HL-60/S4 (cell line): ENCODE data around the gene NPY1R.

Experiments used
- in situ Hi-C: fragments of 300-500 bp; cut with MboI; formaldehyde crosslinking; loops from 2 replicates; pipeline ENCODE4 v1.14.3; 2022; ENCODE audit warnings: low sequenced_read_pairs

The NPY1R gene

DNA sequence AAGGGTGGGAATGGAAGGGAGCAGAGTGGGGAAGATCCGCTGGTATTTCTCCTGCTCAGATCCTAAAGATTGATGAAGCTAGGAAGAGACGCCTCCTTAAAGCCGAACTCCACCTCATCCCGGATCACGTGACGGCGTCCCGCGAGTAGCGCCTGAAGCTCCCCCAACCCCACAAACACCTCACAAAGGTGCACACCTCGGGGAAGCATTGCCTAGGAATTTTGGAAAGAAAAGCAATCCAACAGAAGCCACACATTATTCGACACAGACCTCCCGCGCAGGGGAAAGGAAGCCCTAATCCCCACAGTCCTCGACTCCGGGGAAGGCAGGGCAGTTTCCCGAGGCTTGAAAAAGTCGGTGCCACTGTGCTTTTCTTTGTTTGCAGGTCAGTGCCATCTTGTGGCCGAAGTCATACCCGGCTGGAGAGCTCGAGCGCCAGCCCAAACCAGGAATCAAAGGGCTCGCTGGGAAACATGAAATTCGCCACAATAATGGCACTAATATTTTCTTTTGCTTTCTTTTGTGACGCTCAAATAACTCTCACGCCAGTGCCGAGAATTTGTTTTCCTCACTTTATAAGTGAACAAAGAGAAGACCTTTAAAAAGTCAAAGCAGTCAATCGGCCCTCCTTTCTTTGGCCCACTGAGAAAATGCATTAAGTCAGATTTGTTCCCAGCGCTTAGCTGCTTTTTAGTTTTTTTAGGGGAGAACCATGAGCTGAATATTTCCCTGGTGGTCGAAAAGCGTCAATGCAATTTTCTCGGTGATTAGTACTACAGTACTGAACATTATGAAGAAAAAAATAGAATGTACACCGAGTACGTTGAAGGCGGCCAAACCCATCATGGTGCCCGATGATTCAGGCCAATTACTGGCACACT lies at the start of gene NPY1R:
Gene NPY1R, minus strand, starts transcription at position 71 of the 881 bp plus-strand sequence. CDS start 6,042 bp downstream, outside the sequence.
- in situ Hi-C loops = no loop called here

DNA sequence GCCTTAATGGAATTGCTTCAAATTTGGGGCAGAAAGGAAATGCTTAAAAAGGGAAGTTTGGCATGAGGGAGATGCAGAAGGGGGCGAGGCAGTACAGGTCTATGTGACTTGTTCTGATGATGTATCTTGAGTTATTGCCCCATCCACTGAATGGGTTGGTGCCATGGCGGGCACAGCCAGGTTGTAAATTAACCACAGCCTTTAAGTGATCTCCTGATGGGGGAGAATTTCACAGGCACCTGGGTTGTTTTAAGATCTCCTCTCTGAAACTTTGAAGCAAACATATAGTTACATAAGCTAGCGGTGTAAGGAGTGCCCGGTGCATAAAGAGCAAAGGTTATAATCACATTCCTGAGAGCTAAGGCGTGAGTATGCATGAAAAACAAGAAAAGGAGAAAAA lies 48.3 kb upstream of the NPY1R start:
- in situ Hi-C loops = no loop called here

DNA sequence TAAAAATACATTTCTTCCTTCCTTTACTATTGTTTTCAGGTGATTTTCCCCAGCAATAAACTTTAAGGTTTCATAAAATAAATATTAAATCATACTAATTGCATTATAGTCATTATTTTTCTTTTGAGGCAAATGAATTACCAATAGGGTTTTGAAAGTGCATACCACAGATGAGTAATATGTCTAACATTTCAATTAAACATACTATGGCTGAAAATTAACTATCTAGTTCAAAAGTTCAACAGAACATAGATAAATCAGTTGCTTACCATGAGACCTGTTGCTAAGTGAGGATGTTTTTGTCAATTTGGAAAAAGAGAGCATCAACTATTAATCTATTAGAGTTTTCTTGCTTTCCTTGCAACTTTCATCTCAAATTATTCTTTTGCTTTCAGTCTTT lies 46.3 kb upstream of the NPY1R start:
- in situ Hi-C loops = no loop called here

DNA sequence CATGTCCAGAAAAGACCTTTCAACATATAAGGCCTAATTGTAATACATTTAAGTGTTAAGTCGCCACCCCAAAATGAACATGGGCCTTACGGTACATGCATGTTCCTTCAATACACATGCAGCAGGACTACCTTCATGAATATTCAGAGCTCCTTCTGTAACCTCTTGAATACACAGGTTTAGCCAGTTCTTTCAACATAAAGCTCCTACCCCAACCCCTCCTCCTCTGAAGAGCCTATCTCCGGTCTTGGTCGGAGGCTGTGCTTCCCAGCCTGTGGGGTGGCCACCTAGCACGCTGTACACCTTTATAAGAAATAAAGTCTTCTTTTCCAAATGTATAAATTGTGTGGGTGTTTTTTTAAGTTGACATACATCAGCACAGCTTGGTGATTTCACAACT lies 39.6 kb upstream of the NPY1R start:
- in situ Hi-C loops = no loop called here

DNA sequence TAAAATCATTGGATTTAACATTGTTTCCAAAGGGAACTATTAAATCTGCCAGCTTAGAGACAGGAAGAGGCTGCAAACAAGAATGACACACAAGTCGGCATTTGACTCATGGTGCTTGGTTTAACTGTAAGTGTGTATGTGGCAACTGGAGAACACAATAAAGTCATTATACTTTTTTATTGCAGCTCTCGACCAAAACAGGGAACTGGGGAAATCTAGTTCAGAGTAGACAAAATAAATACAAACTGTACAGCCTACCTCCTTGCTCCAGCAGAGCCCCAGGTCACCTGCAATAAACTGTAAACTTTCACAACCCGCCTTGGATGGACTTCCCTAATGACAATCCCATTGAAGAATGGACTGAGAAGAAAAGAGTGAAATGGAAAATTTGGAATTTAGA lies 35.3 kb upstream of the NPY1R start:
- in situ Hi-C loops = no loop called here

DNA sequence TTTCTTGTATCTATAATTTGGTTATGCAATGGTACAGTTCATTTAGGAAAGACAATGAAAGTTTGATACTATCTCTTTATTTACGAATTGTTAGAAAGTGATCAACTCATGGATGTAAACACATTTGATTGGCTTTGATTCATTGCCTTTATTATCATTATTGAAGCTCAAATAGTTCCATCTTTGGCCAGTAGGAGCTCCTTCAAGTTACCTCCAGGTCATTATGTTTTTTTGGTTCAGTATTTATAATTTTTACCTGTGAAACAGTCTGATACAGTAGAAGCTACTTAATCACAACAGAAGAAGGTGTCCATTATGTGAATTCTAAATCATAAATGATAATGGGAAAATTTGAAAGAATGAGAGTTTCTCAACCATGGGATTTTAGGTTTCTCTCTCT lies 23.7 kb upstream of the NPY1R start:
- in situ Hi-C loops = no loop called here

DNA sequence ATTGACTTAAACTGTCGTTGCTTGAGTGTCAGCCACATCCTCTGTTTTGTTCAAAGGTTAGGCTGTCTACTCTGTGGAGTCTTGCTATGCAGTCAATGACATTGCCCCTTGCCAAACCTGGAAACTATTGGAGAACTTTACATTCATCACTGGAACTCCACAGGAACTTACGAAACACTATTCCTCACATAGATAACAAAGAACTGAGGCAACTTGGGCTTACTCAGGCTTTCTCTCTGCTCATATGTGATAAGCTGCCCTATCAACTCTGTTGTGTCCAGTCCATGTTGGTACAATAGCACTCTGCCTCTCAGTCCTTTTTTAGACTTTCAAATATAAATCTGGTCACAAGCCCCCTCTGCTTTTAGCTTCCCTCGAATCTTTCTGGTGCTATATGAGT lies 20.7 kb upstream of the NPY1R start:
- in situ Hi-C loops = no loop called here

DNA sequence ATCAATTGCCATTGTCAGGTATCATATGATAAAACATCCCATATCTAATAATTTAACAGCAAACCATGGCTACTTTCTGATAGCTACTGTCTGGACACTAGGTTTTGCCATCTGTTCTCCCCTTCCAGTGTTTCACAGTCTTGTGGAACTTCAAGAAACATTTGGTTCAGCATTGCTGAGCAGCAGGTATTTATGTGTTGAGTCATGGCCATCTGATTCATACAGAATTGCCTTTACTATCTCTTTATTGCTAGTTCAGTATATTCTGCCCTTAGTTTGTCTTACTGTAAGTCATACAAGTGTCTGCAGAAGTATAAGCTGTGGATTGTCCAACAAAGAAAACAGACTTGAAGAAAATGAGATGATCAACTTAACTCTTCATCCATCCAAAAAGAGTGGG lies 18.3 kb upstream of the NPY1R start:
- in situ Hi-C loops = no loop called here

DNA sequence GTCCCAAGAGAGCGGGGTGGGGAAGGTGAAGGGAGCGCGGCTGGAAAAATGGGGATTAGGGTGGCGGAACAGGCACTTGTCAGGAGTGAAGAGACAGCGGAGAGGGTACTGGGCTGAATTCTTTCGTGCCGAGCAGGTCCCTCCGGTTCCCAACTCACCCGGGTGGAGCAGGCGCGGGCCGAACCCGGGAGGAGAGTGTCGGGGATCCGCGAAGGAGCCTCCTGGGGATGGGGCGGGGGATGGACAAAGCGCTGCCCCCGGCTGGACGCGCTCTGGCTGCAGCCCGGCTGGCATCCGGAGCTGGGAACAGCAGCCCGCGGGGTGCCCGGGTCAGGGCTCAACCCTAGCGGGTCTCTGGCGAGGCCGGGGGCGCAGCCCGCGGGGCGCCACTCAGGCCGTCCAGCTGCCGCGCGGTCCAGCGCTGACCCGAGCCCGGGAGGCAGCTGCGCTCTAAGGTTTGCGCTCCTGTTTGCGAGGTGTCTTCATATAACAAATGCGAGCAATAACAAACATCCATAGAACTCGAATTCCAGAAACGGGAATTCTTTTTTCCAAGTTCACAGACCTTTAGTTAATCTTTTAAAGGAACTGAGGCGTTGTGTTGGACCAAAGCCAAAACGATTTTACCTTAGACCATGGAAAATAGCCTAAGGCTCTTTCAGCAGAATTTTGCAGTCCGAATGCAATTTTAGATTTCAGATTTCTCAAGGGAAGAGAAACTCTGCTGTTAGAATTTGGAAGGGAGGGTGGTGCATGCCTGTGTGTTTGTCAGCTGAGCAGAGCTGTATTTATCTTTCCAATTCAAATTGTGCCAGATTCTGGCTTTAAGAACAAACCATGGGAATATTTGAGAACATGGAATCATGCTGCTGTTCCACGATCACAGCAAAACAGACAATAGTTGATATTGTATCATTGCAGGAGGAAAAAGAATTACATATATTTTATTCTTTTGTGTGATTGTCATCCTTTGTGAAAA lies 12.0 kb upstream of the NPY1R start:
- in situ Hi-C loops = no loop called here

DNA sequence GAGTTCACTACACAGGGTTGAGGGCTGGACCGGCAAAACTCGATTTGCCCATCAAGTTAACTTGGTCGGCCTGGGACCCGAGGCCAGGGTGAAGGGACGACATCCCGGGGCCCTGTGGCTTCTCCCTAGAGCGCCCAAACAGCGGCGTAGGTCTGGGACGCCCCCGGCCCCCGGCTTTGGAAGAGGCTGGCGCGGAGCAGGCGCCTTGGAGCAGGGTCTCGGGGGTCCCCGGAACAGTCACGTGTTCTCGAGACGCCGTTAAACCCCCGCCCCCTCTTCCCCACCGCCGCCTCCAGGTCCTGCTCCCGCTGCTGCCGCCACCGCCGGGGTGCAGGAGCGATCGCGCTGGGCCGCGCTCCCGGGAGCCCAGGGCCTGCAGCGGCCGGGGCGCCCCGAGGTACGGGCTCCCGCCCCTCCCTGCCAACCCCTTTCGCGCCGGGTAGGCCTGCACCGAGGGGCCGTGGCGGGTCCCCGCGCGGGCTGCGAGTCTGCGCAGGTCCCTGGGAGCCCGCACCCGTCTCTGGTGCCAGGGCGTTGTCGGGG lies 11.3 kb upstream of the NPY1R start, which contains the start of gene NPY5R:
Gene NPY5R, plus strand, starts transcription at position 289 of the 543 bp plus-strand sequence. CDS start 6,382 bp downstream, outside the sequence.
- in situ Hi-C loops = no loop called here

DNA sequence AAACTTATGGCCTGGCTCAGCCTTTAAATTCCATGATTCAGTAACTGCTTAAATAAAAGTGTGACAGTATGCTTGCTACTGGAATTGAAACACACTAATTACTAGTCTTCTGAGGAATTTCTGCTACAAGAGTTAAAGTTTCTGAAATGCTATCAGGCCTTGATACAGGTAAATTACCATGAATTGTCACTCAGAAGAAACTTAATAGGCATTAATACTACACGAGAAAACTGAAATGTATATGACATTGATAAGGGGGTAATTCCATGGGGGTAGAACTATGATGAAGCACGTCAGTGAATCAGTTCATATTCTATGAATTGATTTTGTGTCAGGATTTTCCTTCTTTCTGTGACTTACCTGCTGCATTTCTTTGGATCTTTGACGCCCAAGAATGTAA lies 3.0 kb upstream of the NPY1R start:
- in situ Hi-C loops = no loop called here

DNA sequence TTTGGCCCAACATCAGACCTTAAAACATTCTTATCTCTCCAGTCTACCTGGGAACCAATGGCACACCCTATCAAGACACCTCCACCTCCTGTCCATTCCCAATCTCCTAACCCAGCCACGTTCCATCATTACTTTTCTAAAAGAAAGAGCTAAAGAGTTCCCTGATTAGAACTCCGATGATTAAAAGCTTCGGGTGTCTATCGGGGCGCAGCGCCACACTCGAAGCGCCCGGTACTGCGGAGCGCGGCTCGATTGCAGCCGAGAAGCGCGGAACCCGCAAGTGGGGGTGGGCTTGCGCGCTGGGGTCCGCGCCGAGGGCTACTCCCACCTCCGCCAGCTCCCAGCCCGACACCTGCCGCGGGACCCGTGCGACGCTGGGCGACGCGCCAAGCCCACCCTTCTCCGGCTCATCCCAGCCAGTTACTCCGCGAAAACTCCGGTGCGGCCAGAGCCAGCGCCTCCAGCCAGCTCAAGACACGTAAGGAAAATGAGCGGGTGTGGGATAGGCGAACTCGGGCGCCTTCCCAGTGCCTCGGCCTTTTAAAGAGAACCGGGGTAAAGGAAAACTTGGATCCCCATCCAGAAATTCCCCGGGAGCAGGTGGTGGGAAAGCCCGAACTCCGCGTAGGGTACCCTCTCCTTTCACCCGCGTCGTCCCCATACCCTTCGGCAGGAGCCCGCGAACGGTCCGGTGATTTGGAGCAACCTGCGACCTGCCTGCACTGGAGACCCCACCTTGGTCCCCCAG lies 593 bp downstream of the NPY1R start:
- in situ Hi-C loops = no loop called here

DNA sequence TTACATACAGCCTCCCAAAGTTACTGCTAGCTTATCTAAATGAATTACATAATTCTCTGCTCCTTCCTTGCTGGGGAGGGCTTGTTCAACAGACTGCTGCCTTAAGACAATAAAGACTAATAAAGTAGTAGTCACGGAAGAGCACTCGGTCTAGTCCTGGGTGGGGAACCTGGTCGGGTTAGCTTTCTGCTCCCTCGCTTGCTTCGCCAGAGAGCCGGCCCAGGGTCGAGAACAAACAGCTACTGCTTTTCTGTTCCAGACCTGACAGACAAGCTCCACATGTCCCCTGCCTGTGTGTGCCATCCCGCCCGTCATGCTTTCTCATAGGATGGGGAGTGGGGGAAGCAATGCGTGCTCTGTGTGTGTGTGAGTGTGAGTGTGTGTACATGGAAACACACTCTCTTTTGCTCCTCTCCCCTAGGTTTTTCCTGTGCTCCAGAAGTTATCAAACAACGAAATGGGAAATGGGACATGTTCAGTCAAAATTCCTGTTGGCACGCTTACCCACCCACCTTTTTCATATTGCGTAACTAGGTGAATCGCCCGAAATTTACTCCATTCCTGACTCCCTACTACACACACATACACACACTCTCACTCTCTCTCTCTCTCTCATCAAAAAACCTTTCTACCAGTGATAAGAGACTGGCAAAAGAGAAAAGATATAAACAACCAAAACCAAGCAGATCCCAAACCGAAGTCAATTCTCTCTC lies 1.3 kb downstream of the NPY1R start:
- in situ Hi-C loops = no loop called here

DNA sequence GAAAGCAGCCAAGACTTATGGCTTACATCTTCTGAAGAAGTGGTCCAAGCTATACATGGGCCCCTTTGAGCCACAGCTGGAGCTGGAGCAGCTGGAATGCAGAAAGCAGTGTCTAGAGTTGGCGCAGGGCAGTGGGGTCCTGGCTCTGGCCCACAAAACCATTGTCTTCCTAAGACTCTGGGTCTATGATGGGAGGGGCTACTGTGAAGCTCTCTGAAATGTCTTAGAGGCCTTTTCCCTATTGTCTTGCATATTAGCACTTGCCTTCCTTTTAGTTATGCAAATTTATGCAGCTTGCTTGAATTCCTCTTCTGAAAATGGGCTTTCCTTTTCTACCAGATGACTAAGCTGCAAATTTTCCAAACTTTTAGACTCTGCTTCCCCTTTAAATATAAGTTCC lies 15.3 kb downstream of the NPY1R start:
- in situ Hi-C loops = no loop called here

DNA sequence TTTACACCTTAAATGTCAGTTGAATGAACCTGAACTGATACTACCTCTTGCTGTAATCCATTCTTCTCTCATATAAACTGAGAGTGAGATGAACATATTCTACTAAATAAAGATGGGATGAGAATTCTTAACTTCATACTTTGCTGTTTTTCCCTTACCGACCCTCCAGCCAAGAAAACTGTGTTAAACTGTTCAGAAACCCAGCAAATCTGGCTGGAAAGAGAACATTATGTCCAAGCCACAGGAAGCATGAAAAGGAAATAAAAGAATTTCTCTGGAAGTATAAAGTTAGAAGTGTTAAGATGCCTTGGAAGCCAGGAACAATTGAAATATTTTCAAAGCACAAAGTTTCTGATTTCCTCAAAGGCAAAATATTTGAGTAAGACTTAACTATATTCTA lies 22.9 kb downstream of the NPY1R start:
- in situ Hi-C loops = no loop called here

DNA sequence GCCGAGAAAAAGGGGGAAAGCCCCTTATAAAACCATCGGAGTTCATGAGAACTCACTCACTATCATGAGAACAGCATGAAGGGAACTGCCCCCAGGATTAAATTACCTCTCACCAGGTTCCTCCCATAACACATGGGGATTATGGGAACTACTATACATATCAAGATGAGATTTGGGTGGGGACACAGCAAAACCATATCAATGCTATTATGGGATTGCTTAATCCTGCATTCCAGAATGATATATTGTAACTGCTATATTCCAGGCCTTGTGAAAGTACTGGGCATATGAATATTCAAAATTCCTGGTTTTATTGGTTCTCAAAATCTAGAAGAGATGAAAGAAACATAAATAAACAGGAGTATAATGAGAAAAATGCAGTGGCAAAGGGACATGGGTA lies 29.3 kb downstream of the NPY1R start:
- in situ Hi-C loops = no loop called here

DNA sequence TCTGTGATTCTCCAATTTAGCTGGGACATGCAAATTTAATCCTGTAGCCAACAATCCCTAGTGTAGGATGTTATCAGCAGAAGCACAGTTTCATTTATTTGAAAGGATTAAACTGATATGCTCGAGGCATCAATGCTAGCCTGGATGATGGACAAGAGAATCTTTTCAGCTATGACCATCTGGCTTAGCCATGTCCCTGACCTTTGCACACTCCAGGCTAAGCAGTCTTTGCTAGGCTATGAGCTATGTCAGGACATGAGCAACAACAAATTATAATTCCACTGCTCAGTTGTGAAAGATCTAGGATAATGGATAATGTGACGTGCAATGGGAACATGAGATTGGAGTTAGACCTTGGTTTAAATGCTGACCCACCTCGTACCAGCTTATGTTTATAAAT lies 32.0 kb downstream of the NPY1R start:
- in situ Hi-C loops = no loop called here

DNA sequence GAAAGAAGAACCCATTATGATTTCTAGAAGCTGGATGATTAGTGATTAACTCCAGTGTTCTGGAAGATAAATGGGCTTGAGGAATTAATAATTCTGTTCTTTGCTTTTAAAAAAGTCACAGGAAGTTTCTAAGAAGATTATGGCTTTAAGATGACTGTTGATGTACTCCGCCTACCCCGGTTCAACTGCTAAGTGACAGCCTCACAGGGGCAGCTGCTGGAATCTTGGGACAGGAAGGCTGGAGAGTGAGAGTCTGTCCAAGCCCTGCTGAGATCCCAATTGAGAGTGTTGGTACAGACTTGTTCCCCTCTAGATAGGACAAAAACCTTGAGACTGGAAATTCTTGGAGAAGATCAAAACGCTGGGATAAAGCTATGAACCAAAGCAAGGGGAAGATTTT lies 37.3 kb downstream of the NPY1R start:
- in situ Hi-C loops = no loop called here

DNA sequence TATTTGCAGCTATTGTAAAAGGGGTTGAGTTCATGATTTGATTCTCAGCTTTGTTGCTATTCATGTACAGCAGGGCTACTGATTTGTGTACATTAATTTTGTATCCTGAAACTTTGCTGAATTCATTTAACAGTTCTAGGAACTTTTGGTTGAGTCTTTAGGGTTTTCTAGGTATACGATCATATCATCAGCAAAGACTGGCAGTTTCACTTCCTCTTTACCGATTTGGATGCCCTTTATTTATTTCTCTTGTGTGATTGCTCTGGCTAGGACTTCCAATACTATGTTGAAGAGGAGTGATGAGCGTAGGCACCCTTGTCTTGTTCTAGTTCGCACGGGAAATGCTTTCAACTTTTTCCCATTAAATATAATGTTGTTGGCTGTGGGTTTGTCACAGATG lies 48.1 kb downstream of the NPY1R start:
- in situ Hi-C loops = no loop called here
